ENCODE data around the gene MRPS27. TPM values are rescaled to one million over a fixed set of nuclear protein-coding genes. Genes with fewer than 3 reads are reported as not detected.
A peak's percentile ranks its signal among the peaks of the same experiment; 100 is the strongest.

The MRPS27 gene
- total RNA-seq, 4 donors from 2014 or later, result 48.7 to 63.7 (median 51.9) TPM

DNA sequence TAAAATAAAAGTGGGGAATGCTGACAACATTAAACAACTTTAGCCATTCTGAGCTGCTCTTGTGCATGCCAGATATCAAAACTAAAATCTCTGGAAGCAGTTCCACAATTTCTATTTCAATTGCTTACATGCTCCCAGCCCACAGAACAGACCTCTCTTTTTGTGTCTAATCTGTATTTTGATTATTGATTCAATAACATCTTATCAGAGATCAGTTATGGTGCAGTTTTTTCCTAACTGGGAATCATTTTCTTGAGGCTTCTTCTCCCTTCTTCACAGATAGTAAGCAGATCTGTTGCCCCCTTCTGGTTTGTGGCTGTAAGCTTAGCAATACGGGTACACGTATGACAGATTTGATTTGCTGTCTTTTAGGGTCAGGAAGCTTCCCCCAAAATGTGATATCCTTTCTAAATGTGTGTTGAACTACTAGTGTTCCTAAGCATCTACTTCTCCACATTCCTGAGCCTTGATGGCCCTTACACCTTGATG lies 39.4 kb downstream of the MRPS27 start:
- WGBS, result 39% methylated on average over 2 of the region's 2 CpGs
- Histone ChIP-seq H3K27ac (no peak overlapping the region), H3K4me1 (peaks cover 31% of the 10 kb centered on the region), H3K27me3 (no peaks in the 10 kb centered on the region), H3K4me3 (no peak overlapping the region), H3K36me3 (peaks cover 3% of the 10 kb centered on the region), H3K9me3 (no peaks in the 10 kb centered on the region)
- TF ChIP-seq POLR2A (IDR thresholded peaks at IDR 0.05) (no peak), EP300 (IDR thresholded peaks at IDR 0.05) (no peak), POLR2AphosphoS5 (IDR thresholded peaks at IDR 0.05) (no peak)
- TF ChIP-seq, protein P1, sequence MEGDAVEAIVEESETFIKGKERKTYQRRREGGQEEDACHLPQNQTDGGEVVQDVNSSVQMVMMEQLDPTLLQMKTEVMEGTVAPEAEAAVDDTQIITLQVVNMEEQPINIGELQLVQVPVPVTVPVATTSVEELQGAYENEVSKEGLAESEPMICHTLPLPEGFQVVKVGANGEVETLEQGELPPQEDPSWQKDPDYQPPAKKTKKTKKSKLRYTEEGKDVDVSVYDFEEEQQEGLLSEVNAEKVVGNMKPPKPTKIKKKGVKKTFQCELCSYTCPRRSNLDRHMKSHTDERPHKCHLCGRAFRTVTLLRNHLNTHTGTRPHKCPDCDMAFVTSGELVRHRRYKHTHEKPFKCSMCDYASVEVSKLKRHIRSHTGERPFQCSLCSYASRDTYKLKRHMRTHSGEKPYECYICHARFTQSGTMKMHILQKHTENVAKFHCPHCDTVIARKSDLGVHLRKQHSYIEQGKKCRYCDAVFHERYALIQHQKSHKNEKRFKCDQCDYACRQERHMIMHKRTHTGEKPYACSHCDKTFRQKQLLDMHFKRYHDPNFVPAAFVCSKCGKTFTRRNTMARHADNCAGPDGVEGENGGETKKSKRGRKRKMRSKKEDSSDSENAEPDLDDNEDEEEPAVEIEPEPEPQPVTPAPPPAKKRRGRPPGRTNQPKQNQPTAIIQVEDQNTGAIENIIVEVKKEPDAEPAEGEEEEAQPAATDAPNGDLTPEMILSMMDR (IDR thresholded peaks at IDR 0.05), result peak; percentile 11 to 46
- no peak for DNase-seq (ENCODE audit: low spot score in 2 of 2)

DNA sequence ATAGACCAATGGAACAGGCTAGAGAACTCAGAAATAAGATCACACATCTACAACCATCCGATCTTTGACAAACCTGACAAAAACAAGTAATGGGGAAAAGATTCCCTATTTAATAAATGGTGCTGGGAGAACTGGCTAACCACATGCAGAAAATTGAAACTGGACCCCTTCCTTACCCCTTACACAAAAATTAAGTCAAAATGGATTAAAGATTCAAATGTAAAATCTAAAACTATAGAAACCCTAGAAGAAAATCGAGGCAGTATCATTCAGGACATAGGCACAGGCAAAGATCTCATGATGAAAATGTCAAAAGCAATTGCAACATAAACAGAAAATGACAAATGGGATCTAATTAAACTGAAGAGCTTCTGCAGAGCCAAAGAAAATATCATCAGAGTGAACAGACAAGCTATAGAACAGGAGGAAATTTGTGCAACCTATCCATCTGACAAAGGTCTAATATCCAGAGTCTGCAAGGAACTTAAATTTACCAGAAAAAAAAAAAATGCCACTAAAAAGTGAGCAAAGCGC lies 43.8 kb downstream of the MRPS27 start:
- peaks cover 3% of the 10 kb centered on the region for H3K36me3 ChIP-seq
- no peak overlapping the region for H3K27ac ChIP-seq
- no peak for DNase-seq (ENCODE audit: low spot score in 2 of 2)
- WGBS, result 93% methylated on average over 3 of the region's 3 CpGs
- no peak overlapping the region for H3K4me3 ChIP-seq
- H3K4me1 ChIP-seq, result peaks cover 11% of the 10 kb centered on the region
- no peak for TF ChIP-seq POLR2AphosphoS5 (IDR thresholded peaks at IDR 0.05)
- no peak for TF ChIP-seq POLR2A (IDR thresholded peaks at IDR 0.05)
- H3K9me3 ChIP-seq, result no peaks in the 10 kb centered on the region
- H3K27me3 ChIP-seq, result no peaks in the 10 kb centered on the region

DNA sequence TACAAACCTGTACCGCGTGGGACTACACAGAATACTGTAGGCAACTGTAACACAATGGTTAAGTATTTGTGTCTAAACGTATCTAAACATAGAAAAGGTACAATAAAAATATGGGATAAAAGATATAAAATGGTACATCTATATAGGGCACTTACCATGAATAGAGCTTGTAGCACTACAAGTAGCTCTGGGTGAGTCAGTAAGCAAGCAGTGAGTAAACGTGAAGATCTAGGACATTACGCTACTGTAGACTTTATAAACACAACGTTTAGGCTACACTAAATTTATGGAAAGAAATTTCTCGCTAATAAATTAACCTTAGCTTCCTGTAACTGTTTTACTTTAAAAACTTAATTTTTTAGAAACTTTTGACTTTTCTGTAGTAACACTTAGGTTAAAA lies 46.5 kb downstream of the MRPS27 start:
- H3K27ac ChIP-seq, result no peak overlapping the region
- no peak for TF ChIP-seq EP300 (IDR thresholded peaks at IDR 0.05)
- no peak for DNase-seq (ENCODE audit: low spot score in 2 of 2)
- no peaks in the 10 kb centered on the region for H3K9me3 ChIP-seq
- peaks cover 5% of the 10 kb centered on the region for H3K4me1 ChIP-seq
- H3K27me3 ChIP-seq, result no peaks in the 10 kb centered on the region
- 94% methylated on average over 7 of the region's 7 CpGs for WGBS
- no peak overlapping the region for H3K4me3 ChIP-seq
- H3K36me3 ChIP-seq, result peaks cover 3% of the 10 kb centered on the region

DNA sequence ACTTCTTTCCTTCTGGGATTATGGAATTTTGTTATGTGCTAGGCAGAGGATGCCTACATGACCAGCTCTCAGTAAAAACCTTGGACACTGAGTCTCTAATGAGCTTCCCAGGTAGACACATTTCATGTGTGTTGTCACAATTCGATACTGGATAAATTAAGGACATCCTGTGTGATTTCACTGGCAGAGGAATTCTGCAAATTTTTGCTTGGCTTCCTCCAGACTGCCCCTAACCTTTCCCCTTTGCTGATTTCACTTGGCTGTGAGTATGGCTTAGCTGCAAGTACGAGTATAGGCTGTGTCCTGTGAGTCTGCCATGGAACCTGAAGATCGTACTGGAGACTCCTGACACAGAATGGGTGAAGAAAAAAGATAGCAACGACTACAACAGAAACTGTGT lies 47.6 kb downstream of the MRPS27 start:
- TF ChIP-seq EP300 (IDR thresholded peaks at IDR 0.05) (no peak), POLR2AphosphoS5 (IDR thresholded peaks at IDR 0.05) (no peak), POLR2A (IDR thresholded peaks at IDR 0.05) (no peak)
- TF ChIP-seq, protein P1 (IDR thresholded peaks at IDR 0.05), result no peak

DNA sequence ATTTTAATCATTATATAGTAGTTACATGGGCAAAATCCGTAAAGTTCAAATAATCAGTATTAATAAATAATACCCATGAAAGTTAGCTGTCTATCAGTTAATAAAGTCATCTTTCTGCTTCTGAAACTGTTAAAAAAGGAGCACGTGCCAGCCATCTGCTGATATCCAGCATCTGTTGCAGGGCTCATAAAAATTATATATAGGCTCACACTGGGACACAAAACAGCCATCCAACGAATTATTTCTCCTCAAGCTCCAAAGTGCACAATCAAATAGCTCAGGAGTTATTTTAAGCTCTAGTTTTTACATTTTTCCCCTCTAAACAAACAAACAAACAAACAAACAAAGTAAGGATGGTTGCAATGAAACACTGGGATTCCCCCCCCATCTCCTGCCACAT lies 48.3 kb downstream of the MRPS27 start:
- Histone ChIP-seq H3K36me3 (no peaks in the 10 kb centered on the region), H3K4me1 (peaks cover 10% of the 10 kb centered on the region), H3K27ac (no peak overlapping the region), H3K4me3 (no peak overlapping the region), H3K27me3 (no peaks in the 10 kb centered on the region), H3K9me3 (no peaks in the 10 kb centered on the region)
- WGBS, result 73% methylated on average over 3 of the region's 3 CpGs
- DNase-seq (ENCODE audit: low spot score in 2 of 2), result no peak
- TF ChIP-seq POLR2AphosphoS5 (IDR thresholded peaks at IDR 0.05), result no peak

More for the DNA sequence above, 47.6 kb downstream of the MRPS27 start:
- H3K36me3 ChIP-seq, result no peaks in the 10 kb centered on the region
- no peak overlapping the region for H3K27ac ChIP-seq
- peaks cover 10% of the 10 kb centered on the region for H3K4me1 ChIP-seq
- no peaks in the 10 kb centered on the region for H3K27me3 ChIP-seq
- WGBS, result 84% methylated on average over 4 of the region's 4 CpGs
- no peaks in the 10 kb centered on the region for H3K9me3 ChIP-seq
- no peak for DNase-seq (ENCODE audit: low spot score in 2 of 2)
- H3K4me3 ChIP-seq, result no peak overlapping the region

DNA sequence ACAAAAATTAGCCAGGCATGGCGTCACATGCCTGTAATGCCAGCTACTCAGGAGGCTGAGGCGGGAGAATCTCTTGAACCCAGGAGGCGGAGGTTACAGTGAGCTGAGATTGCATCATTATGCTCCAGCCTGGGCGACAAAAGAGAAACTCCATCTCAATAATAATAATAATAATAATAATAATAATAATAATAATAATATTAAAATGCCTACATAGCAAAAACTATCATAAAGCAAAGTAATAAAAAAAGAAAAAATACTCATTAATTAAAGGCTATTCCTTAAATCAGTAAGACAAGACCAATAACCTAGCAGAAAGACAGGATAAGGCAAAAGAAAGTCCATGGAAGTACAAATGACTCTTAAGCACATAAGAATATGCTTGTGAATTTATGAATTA lies 50.0 kb downstream of the MRPS27 start:
- H3K4me3 ChIP-seq, result no peak overlapping the region
- H3K4me1 ChIP-seq, result peaks cover 10% of the 10 kb centered on the region
- H3K27me3 ChIP-seq, result no peaks in the 10 kb centered on the region
- no peaks in the 10 kb centered on the region for H3K9me3 ChIP-seq
- H3K36me3 ChIP-seq, result no peaks in the 10 kb centered on the region
- WGBS, result over 99% methylated on average over 4 of the region's 4 CpGs
- TF ChIP-seq POLR2AphosphoS5 (IDR thresholded peaks at IDR 0.05) (no peak), POLR2A (IDR thresholded peaks at IDR 0.05) (no peak), EP300 (IDR thresholded peaks at IDR 0.05) (no peak)
- TF ChIP-seq, protein P1 (IDR thresholded peaks at IDR 0.05), result no peak
- DNase-seq (ENCODE audit: low spot score in 2 of 2), result no peak
- no peak overlapping the region for H3K27ac ChIP-seq

DNA sequence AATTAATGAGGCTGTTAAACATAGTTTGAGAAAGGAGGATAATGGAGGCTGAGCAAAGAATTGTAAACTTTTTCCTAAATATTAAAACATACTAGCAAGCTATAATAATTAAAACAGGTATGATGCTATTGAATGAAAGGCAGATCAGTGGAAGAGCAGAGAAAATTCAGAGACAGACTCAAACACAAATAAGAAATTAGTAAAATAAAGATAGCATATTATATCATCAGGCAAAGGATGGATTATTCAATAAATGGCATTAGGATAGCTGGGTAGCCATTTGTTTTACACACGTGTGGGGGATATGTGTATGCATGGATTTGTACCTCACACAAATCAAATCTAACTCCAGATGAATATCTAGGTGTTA lies 50.6 kb downstream of the MRPS27 start:
- Histone ChIP-seq H3K36me3 (no peaks in the 10 kb centered on the region), H3K27me3 (no peaks in the 10 kb centered on the region), H3K9me3 (no peaks in the 10 kb centered on the region), H3K4me1 (peaks cover 10% of the 10 kb centered on the region), H3K27ac (no peak overlapping the region), H3K4me3 (no peak overlapping the region)
- 98% methylated on average over 1 of the region's 1 CpG for WGBS
- DNase-seq (ENCODE audit: low spot score in 2 of 2), result no peak
- no peak for TF ChIP-seq POLR2A (IDR thresholded peaks at IDR 0.05)
- TF ChIP-seq, protein P1 (IDR thresholded peaks at IDR 0.05), result peak in 1 of 2 donors; percentile 1
